GM12878 (cell line): ENCODE results near the gene NTRK3.

Experiments
- CREM ChIP-seq: IDR thresholded peaks from 2 replicates; pipeline ENCODE4 v1.6.1; 2014; ENCODE audit warnings: antibody characterized with exemption, low read depth
- YY1 ChIP-seq: IDR thresholded peaks from 2 replicates; pipeline ENCODE4 v1.6.1; 2011; ENCODE audit warnings: low read depth, mild to moderate bottlenecking, low read length
- TF ChIP-seq, protein P1 (sequence below): IDR thresholded peaks from 2 replicates; pipeline ENCODE4 v1.6.1; 2011; ENCODE audit warnings: low read depth, mild to moderate bottlenecking, low read length, moderate library complexity, borderline replicate concordance; ENCODE audit errors: extremely low read depth

DNA sequence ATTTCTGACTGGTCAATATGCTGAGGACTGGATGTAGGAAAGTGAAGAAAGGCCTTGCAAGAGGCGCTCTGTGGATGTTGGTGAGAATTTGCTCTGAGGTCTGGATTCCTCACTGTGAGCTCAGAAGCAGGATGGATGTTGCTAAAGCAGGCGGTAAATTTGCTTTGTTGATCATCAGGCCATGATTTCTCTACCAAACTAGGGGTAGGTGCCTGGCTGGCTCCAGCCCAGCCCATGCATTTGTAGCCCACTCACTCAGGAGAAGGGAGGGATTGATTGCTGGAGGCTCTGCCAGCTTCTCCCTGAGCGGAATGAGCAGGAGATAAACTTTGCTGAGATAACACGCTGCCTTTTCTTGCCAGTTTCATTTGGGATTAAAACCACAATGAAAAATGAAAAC lies 44.3 kb upstream of the NTRK3 start:
- TF ChIP-seq CREM (no peak), YY1 (no peak)
- TF ChIP-seq, protein P1, sequence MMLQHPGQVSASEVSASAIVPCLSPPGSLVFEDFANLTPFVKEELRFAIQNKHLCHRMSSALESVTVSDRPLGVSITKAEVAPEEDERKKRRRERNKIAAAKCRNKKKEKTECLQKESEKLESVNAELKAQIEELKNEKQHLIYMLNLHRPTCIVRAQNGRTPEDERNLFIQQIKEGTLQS: no peak
